H9 (cell line): ENCODE measurements around the gene FXYD3. TPM values are rescaled to one million over a fixed set of nuclear protein-coding genes. Genes with fewer than 3 reads are reported as not detected.

Experiments used
- DNase-seq: peaks from one replicate; pipeline ENCODE4 v3.0.0-alpha.2; 2017
- H2AFZ ChIP-seq: one replicate; pipeline ENCODE4 v1.6.1; 2013; ENCODE audit warnings: mild to moderate bottlenecking, low read length, control low read depth, moderate library complexity
- H2AK5ac ChIP-seq: 2 replicates; pipeline ENCODE4 v1.6.1; 2013; ENCODE audit warnings: low read length, control low read depth, mixed read lengths; ENCODE audit not compliant: insufficient read length
- H2BK120ac ChIP-seq: one replicate; pipeline ENCODE4 v1.6.1; 2013; ENCODE audit warnings: low read depth, mild to moderate bottlenecking, low read length, control low read depth, inconsistent platforms; ENCODE audit not compliant: poor library complexity, severe bottlenecking
- H2BK12ac ChIP-seq: 2 replicates; pipeline ENCODE4 v1.6.1; 2013; ENCODE audit warnings: low read length, control low read depth, mixed read lengths, low read depth; ENCODE audit not compliant: insufficient read length
- H2BK15ac ChIP-seq: 2 replicates; pipeline ENCODE4 v1.6.1; 2013; ENCODE audit warnings: low read depth, low read length, control low read depth
- H2BK20ac ChIP-seq: one replicate; pipeline ENCODE4 v1.6.1; 2013; ENCODE audit warnings: low read depth, mild to moderate bottlenecking, low read length, control low read depth, inconsistent platforms; ENCODE audit not compliant: poor library complexity, severe bottlenecking
- H2BK5ac ChIP-seq: 2 replicates; pipeline ENCODE4 v1.6.1; 2013; ENCODE audit warnings: low read length, control low read depth, mixed read lengths; ENCODE audit not compliant: insufficient read length
- H3K14ac ChIP-seq: 2 replicates; pipeline ENCODE4 v1.6.1; 2013; ENCODE audit warnings: low read length, control low read depth; ENCODE audit not compliant: insufficient read depth
- H3K18ac ChIP-seq: 2 replicates; pipeline ENCODE4 v1.6.1; 2013; ENCODE audit warnings: low read depth, mild to moderate bottlenecking, mixed read lengths, low read length, control low read depth; ENCODE audit not compliant: insufficient read length
- H3K23ac ChIP-seq: 2 replicates; pipeline ENCODE4 v1.6.1; 2013; ENCODE audit warnings: low read length, control low read depth, mixed read lengths, low read depth; ENCODE audit not compliant: insufficient read length
- H3K23me2 ChIP-seq: 2 replicates; pipeline ENCODE4 v1.6.1; 2013; ENCODE audit warnings: low read depth, mild to moderate bottlenecking, mixed read lengths, low read length, control low read depth; ENCODE audit not compliant: insufficient read length, poor library complexity, severe bottlenecking
- H3K27ac ChIP-seq: 2 replicates; pipeline ENCODE4 v1.5.1; 2013; ENCODE audit warnings: low read length, control low read depth, mixed read lengths, low read depth; ENCODE audit not compliant: insufficient read length
- H3K27me3 ChIP-seq: 2 replicates; pipeline ENCODE4 v1.6.1; 2013; ENCODE audit warnings: low read length, control low read depth, inconsistent platforms; ENCODE audit not compliant: insufficient read depth
- H3K4ac ChIP-seq: 2 replicates; pipeline ENCODE4 v1.6.1; 2013; ENCODE audit warnings: low read depth, mild to moderate bottlenecking, control low read depth, inconsistent platforms, low read length, moderate library complexity
- H3K4me1 ChIP-seq: 2 replicates; pipeline ENCODE4 v1.6.1; 2013; ENCODE audit warnings: low read length, control low read depth, inconsistent platforms; ENCODE audit not compliant: insufficient read depth
- H3K4me2 ChIP-seq: 2 replicates; pipeline ENCODE4 v1.6.1; 2013; ENCODE audit warnings: low read length, control low read depth, mixed read lengths; ENCODE audit not compliant: insufficient read length, insufficient read depth
- H3K56ac ChIP-seq: 2 replicates; pipeline ENCODE4 v1.6.1; 2013; ENCODE audit warnings: low read depth, mild to moderate bottlenecking, mixed read lengths, low read length, control low read depth; ENCODE audit not compliant: insufficient read length
- H3K79me1 ChIP-seq: 2 replicates; pipeline ENCODE4 v1.6.1; 2013; ENCODE audit warnings: low read depth, mild to moderate bottlenecking, moderate library complexity, low read length, control low read depth, inconsistent platforms; ENCODE audit not compliant: insufficient read depth, poor library complexity, severe bottlenecking
- H3K79me2 ChIP-seq: 2 replicates; pipeline ENCODE4 v1.6.1; 2013; ENCODE audit warnings: low read length, control low read depth, inconsistent platforms; ENCODE audit not compliant: insufficient read depth
- H3K9ac ChIP-seq: 2 replicates; pipeline ENCODE4 v1.6.1; 2013; ENCODE audit warnings: low read length, control low read depth, mixed read lengths; ENCODE audit not compliant: insufficient read length; ENCODE audit errors: extremely low read depth
- H3K9me3 ChIP-seq: one replicate; pipeline ENCODE4 v1.6.1; 2013; ENCODE audit warnings: low read depth, low read length, inconsistent platforms; ENCODE audit not compliant: control insufficient read depth
- H3T11ph ChIP-seq: one replicate; pipeline ENCODE4 v1.6.1; 2013; ENCODE audit warnings: mild to moderate bottlenecking, low read length, control low read depth, inconsistent platforms
- H4K20me1 ChIP-seq: one replicate; pipeline ENCODE4 v1.6.1; 2013; ENCODE audit not compliant: control insufficient read depth, insufficient read length, insufficient read depth
- H4K5ac ChIP-seq: 2 replicates; pipeline ENCODE4 v1.6.1; 2013; ENCODE audit warnings: low read depth, mild to moderate bottlenecking, mixed read lengths, low read length, control low read depth; ENCODE audit not compliant: insufficient read length
- H4K8ac ChIP-seq: replicated peaks from 2 replicates; pipeline ENCODE4 v1.6.1; 2013; ENCODE audit warnings: low read length, control low read depth, mixed read lengths, low read depth; ENCODE audit not compliant: insufficient read length
- H4K91ac ChIP-seq: 2 replicates; pipeline ENCODE4 v1.6.1; 2013; ENCODE audit warnings: low read depth, mild to moderate bottlenecking, moderate library complexity, mixed read lengths, low read length, control low read depth; ENCODE audit not compliant: insufficient read length
- H3K27ac Mint-ChIP-seq, 3 experiments: 2 replicates in 2 of 3; 3 replicates in 1 of 3; pipeline ENCODE4 v1.8.0; 2020 to 2021; ENCODE audit warnings: mixed read lengths in 3 of 3, mild to moderate bottlenecking in 1 of 3, moderate library complexity in 1 of 3
- H3K27me3 Mint-ChIP-seq: 2 replicates; pipeline ENCODE4 v1.8.0; 2021; ENCODE audit warnings: low read depth, mild to moderate bottlenecking, moderate library complexity, mixed read lengths
- H3K36me3 Mint-ChIP-seq, 3 experiments: 2 replicates in 2 of 3; 3 replicates in 1 of 3; pipeline ENCODE4 v1.8.0; 2020 to 2021; ENCODE audit warnings: low read depth in 3 of 3, mixed read lengths in 3 of 3; ENCODE audit not compliant: insufficient read depth in 1 of 3
- H3K4me1 Mint-ChIP-seq, 2 experiments: 2 replicates each; pipeline ENCODE4 v1.8.0; 2020; ENCODE audit warnings: mixed read lengths in 2 of 2
- H3K4me3 Mint-ChIP-seq, 2 experiments: 2 replicates in 1 of 2; 3 replicates in 1 of 2; pipeline ENCODE4 v1.8.0; 2020 to 2021; ENCODE audit warnings: mild to moderate bottlenecking in 2 of 2, mixed read lengths in 2 of 2, moderate library complexity in 1 of 2
- H3K9me3 Mint-ChIP-seq, 2 experiments: 2 replicates in 1 of 2; 3 replicates in 1 of 2; pipeline ENCODE4 v1.8.0; 2020; ENCODE audit warnings: mild to moderate bottlenecking in 2 of 2, mixed read lengths in 2 of 2, moderate library complexity in 1 of 2
- CTCF ChIP-seq: fragments of 200-600 bp; sonication (generic); conservative IDR thresholded peaks from 3 replicates; pipeline ENCODE4 v1.8.0; 2021; ENCODE audit warnings: antibody characterized with exemption, mild to moderate bottlenecking
- WGBS: extraction: QIAGEN DNeasy Blood & Tissue Kit; methylation state at CpG from one replicate; pipeline ENCODE4 v1.1.7; 2013; ENCODE audit warnings: missing lambda C conversion rate, low lambda C conversion rate, mixed read lengths; ENCODE audit not compliant: insufficient read length; ENCODE audit errors: extremely low coverage; 5-methylcytosine and 5-hydroxymethylcytosine counted together
- total RNA-seq: library from RNA; stranded (reverse); gene quantifications from 2 replicates; pipeline ENCODE4 v1.2.1, GENCODE V29; 2021

Gene FXYD3
- total RNA-seq, 1 experiment from 2014 or later: 1.5 TPM

DNA sequence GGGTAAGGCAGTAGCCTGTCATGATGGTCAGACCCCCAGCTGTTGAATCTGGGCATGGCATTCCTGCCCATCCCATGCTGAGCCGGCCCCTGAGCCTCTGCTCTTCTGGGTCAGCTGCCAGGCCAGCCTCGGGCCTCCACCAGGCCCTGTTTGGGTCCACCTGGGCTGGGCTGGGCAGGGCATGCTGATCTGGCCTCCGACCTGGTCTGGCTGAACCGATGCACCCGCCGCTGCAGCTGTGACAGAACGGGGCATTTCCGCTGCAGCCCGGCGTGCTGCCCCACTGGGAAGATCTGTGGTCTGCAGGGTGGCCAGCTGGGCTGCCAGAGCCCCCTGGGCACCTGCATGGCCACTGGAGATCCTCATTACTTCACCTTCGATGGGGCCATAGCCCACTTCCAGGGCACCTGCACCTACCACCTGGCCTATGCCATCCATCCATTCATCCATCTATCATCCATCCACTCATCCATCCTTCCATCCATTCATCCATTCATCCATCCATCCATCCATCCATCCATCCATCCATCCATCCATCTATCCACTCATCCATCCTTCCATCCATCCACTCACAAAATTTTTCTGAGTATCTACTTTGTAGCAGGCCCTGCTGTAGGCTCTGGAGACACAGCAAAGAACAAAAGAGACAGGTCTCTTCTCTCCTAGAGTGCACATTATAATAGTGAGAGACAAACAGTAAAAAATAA lies 21.5 kb upstream of the FXYD3 start:
- H3K79me1 ChIP-seq: no peaks in the 10 kb centered on the region
- no peak overlapping the region for H3K23ac ChIP-seq
- no peak overlapping the region for H2AFZ ChIP-seq
- Mint-ChIP-seq H3K36me3 (no peaks in the 10 kb centered on the region), H3K4me3 (no peak overlapping the region), H3K27ac (no peak overlapping the region), H3K9me3 (no peaks in the 10 kb centered on the region), H3K4me1 (peaks cover 18 to 24% of the 10 kb centered on the region in 2 experiments), H3K27me3 (peaks cover 3% of the 10 kb centered on the region)
- H3K18ac ChIP-seq: no peak overlapping the region
- WGBS: no CpG with 5 or more reads among the region's 11 CpGs
- no peak overlapping the region for H2BK15ac ChIP-seq
- no peaks in the 10 kb centered on the region for H3K4me1 ChIP-seq
- H4K5ac ChIP-seq: no peak overlapping the region
- H3K23me2 ChIP-seq: no peaks in the 10 kb centered on the region
- H2BK20ac ChIP-seq: no peak overlapping the region
- no peak overlapping the region for H2BK5ac ChIP-seq
- H4K91ac ChIP-seq: no peak overlapping the region
- H3K56ac ChIP-seq: no peak overlapping the region
- H3T11ph ChIP-seq: no peak overlapping the region
- H3K9me3 ChIP-seq: no peaks in the 10 kb centered on the region
- no peaks in the 10 kb centered on the region for H3K79me2 ChIP-seq
- H2AK5ac ChIP-seq: no peak overlapping the region
- H2BK120ac ChIP-seq: no peak overlapping the region
- H4K20me1 ChIP-seq: no peaks in the 10 kb centered on the region
- no peaks in the 10 kb centered on the region for H3K27me3 ChIP-seq
- no peak overlapping the region for H3K14ac ChIP-seq
- H3K9ac ChIP-seq: no peak overlapping the region
- H4K8ac ChIP-seq: no peak overlapping the region
- no peak overlapping the region for H3K4ac ChIP-seq
- H2BK12ac ChIP-seq: no peak overlapping the region
- DNase-seq: no peak
- TF ChIP-seq CTCF: no peak
- H3K4me2 ChIP-seq: no peak overlapping the region
- H3K27ac ChIP-seq: no peak overlapping the region
